A673 (cell line): ENCODE results near the gene SEPTIN8. TPM values are rescaled to one million over a fixed set of nuclear protein-coding genes. Genes with fewer than 3 reads are reported as not detected.

Experiments used
- BruUV-seq: library from RNA; stranded (reverse); fragments of 400-500 nt; replicated peaks from 2 replicates; lab custom pipeline; 2021; lab: Mats Ljungman, UMichigan
- CTCF ChIA-PET: fragments of 300-600 bp; sonication (Branson Sonifier 250); formaldehyde crosslinking; loops from one replicate; lab custom pipeline; 2022; ENCODE audit warnings: antibody characterized with exemption; lab: Charles Lee
- POLR2A ChIA-PET: fragments of 300-600 bp; sonication (Branson Sonifier 250); formaldehyde crosslinking; loops from one replicate; lab custom pipeline; 2022; ENCODE audit warnings: antibody characterized with exemption; ENCODE audit not compliant: low non-redundant PET; lab: Charles Lee
- DNase-seq: peaks from one replicate; pipeline ENCODE4 v3.0.0-alpha.2; 2015; ENCODE audit warnings: low spot score
- H3K27ac ChIP-seq: fragments of 200-600 bp; sonication (generic); 2 replicates; pipeline ENCODE4 v1.5.1; 2016; ENCODE audit warnings: mixed run types, low read depth, mild to moderate bottlenecking, mixed read lengths, antibody characterized with exemption, low read length; ENCODE audit not compliant: poor library complexity, severe bottlenecking
- H3K27me3 ChIP-seq: fragments of 200-600 bp; sonication (generic); replicated peaks from 2 replicates; pipeline ENCODE4 v1.6.1; 2017; ENCODE audit warnings: mixed run types, low read depth, mild to moderate bottlenecking, mixed read lengths, antibody characterized with exemption, low read length; ENCODE audit not compliant: insufficient read depth, poor library complexity
- H3K36me3 ChIP-seq: fragments of 200-600 bp; sonication (generic); 2 replicates; pipeline ENCODE4 v1.6.1; 2016; ENCODE audit warnings: mixed run types, mild to moderate bottlenecking, mixed read lengths, antibody characterized with exemption, low read length; ENCODE audit not compliant: insufficient read depth, poor library complexity, severe bottlenecking
- H3K4me1 ChIP-seq: fragments of 200-600 bp; sonication (generic); 2 replicates; pipeline ENCODE4 v1.6.1; 2017; ENCODE audit warnings: mixed run types, mild to moderate bottlenecking, mixed read lengths, antibody characterized with exemption, low read length; ENCODE audit not compliant: insufficient read depth, poor library complexity, severe bottlenecking
- H3K4me3 ChIP-seq: fragments of 200-600 bp; sonication (generic); 2 replicates; pipeline ENCODE4 v1.5.1; 2016; ENCODE audit warnings: low read depth, mixed run types, mild to moderate bottlenecking, mixed read lengths, low read length; ENCODE audit not compliant: poor library complexity, severe bottlenecking
- H3K9me3 ChIP-seq: fragments of 200-600 bp; sonication (generic); 2 replicates; pipeline ENCODE4 v1.6.1; 2016; ENCODE audit warnings: mixed run types, low read depth, mild to moderate bottlenecking, mixed read lengths, antibody characterized with exemption, low read length; ENCODE audit not compliant: poor library complexity, severe bottlenecking
- CTCF ChIP-seq: fragments of 300-800, 200-600 bp; sonication (generic); conservative IDR thresholded peaks from 2 replicates; pipeline ENCODE4 v1.5.1; 2017; ENCODE audit warnings: low read depth, mild to moderate bottlenecking, antibody characterized with exemption, low read length, moderate library complexity, mixed read lengths
- EZH2 ChIP-seq: fragments of 200-600 bp; sonication (generic); IDR thresholded peaks from 2 replicates; pipeline ENCODE4 v1.6.1; 2017; ENCODE audit warnings: borderline replicate concordance, low read depth, mild to moderate bottlenecking, mixed read lengths, antibody characterized with exemption, low read length; ENCODE audit not compliant: poor library complexity, severe bottlenecking
- intact Hi-C: fragments of 100-400 bp; cut with micrococcal nuclease; formaldehyde crosslinking; loops from one replicate; pipeline ENCODE4 v1.10.0; 2022; ENCODE audit not compliant: unreplicated experiment
- total RNA-seq: library from RNA; stranded (reverse); gene quantifications from 2 replicates; pipeline ENCODE4 v1.2.3, GENCODE V29; 2021

Gene SEPTIN8
- total RNA-seq, 1 experiment from 2014 or later: 26.4 TPM

GRCh38 chr5:132782101-132782500 is 5.1 kb upstream of the SEPTIN8 start:
- CTCF ChIA-PET: no interaction called here
- POLR2A ChIA-PET: no interaction called here
- BruUV-seq: no TSS peak
- no peaks in the 10 kb centered on the region for H3K9me3 ChIP-seq
- no peaks in the 10 kb centered on the region for H3K36me3 ChIP-seq
- no peak for DNase-seq
- H3K27ac ChIP-seq: no peak overlapping the region
- H3K27me3 ChIP-seq: no peaks in the 10 kb centered on the region
- H3K4me1 ChIP-seq: no peaks in the 10 kb centered on the region
- no peak for TF ChIP-seq CTCF
- no peak for TF ChIP-seq EZH2
- intact Hi-C loops: no loop called here
- H3K4me3 ChIP-seq: no peak overlapping the region

GRCh38 chr5:132781029-132781428 is 4.0 kb upstream of the SEPTIN8 start:
- CTCF ChIA-PET: no interaction called here
- no TSS peak for BruUV-seq
- POLR2A ChIA-PET: no interaction called here

GRCh38 chr5:132780577-132780976 is 3.5 kb upstream of the SEPTIN8 start:
- intact Hi-C loops: no loop called here
- Histone ChIP-seq H3K4me1 (peaks cover 4% of the 10 kb centered on the region), H3K4me3 (no peak overlapping the region), H3K36me3 (no peaks in the 10 kb centered on the region), H3K27me3 (no peaks in the 10 kb centered on the region), H3K27ac (no peak overlapping the region), H3K9me3 (no peaks in the 10 kb centered on the region)
- BruUV-seq: no TSS peak
- CTCF ChIA-PET: no interaction called here
- POLR2A ChIA-PET: no interaction called here
- DNase-seq: no peak
- TF ChIP-seq EZH2 (no peak), CTCF (no peak)

More at GRCh38 chr5:132781029-132781428, 4.0 kb upstream of the SEPTIN8 start:
- TF ChIP-seq CTCF: no peak
- H3K4me3 ChIP-seq: no peak overlapping the region
- no peaks in the 10 kb centered on the region for H3K36me3 ChIP-seq
- H3K9me3 ChIP-seq: no peaks in the 10 kb centered on the region
- no peak overlapping the region for H3K27ac ChIP-seq
- no peaks in the 10 kb centered on the region for H3K27me3 ChIP-seq
- DNase-seq: no peak
- intact Hi-C loops: no loop called here
- no peaks in the 10 kb centered on the region for H3K4me1 ChIP-seq
